SK-N-SH (cell line): ENCODE data around the gene GABRE. TPM values are rescaled to one million over a fixed set of nuclear protein-coding genes. Genes with fewer than 3 reads are reported as not detected.
A peak's percentile ranks its signal among the peaks of the same experiment; 100 is the strongest.

Experiments
- CTCF ChIA-PET: fragments of 300-600, 350-600 bp; formaldehyde crosslinking; extraction: SDS; loops from one replicate; lab custom pipeline; 2021; lab: Yijun Ruan, JAX
- POLR2A ChIA-PET: fragments of 350-600 bp; sonication (Branson Sonifier 250); formaldehyde crosslinking; extraction: SDS; loops from one replicate; lab custom pipeline; 2020; ENCODE audit warnings: antibody characterized with exemption, inconsistent platforms; lab: Yijun Ruan, JAX
- DNase-seq: peaks from one replicate; pipeline ENCODE4 v3.0.0; 2012
- H2AFZ ChIP-seq: fragments of 200-600 bp; sonication (generic); 2 replicates; pipeline ENCODE4 v1.8.1; 2016; ENCODE audit warnings: antibody characterized with exemption, mild to moderate bottlenecking, low read depth
- H3F3A ChIP-seq: fragments of 200-600 bp; sonication (generic); replicated peaks from 2 replicates; pipeline ENCODE3; 2016; ENCODE audit warnings: antibody characterized with exemption, mild to moderate bottlenecking; ENCODE audit not compliant: insufficient read depth
- H3K27ac ChIP-seq, 2 experiments: fragments of 200-500 bp in 1 of 2; fragments of 200-600 bp in 1 of 2; sonication (Bioruptor generic) in 1 of 2; sonication (generic), shearing (Covaris generic) in 1 of 2; 2 replicates each; pipeline versions ENCODE4 v1.5.1 to v1.6.1; 2014 to 2016; ENCODE audit warnings: low read depth in 2 of 2, inconsistent platforms in 1 of 2, low read length in 1 of 2, mild to moderate bottlenecking in 1 of 2, mixed read lengths in 1 of 2
- H3K27me3 ChIP-seq: fragments of 200-600 bp; sonication (generic), shearing (Covaris generic); 2 replicates; pipeline ENCODE4 v1.6.1; 2016; ENCODE audit warnings: mixed run types; ENCODE audit not compliant: insufficient read depth
- H3K36me3 ChIP-seq, 2 experiments: fragments of 200-500 bp in 1 of 2; fragments of 200-600 bp in 1 of 2; sonication (Bioruptor generic) in 1 of 2; sonication (generic) in 1 of 2; replicated peaks in 1 of 2; 2 replicates each; pipeline versions ENCODE3 to v1.5.1; 2014 to 2016; ENCODE audit warnings: low read length in 1 of 2, mild to moderate bottlenecking in 1 of 2; ENCODE audit not compliant: insufficient read depth in 2 of 2, control insufficient read depth in 1 of 2
- H3K4me1 ChIP-seq, 2 experiments: fragments of 200-500 bp in 1 of 2; fragments of 200-600 bp in 1 of 2; sonication (Bioruptor generic) in 1 of 2; sonication (generic), shearing (Covaris generic) in 1 of 2; 2 replicates each; pipeline versions ENCODE4 v1.5.1 to v1.6.1; 2014 to 2016; ENCODE audit warnings: low read depth in 1 of 2, low read length in 1 of 2, mixed run types in 1 of 2; ENCODE audit not compliant: insufficient read depth in 2 of 2, control insufficient read depth in 1 of 2
- H3K4me2 ChIP-seq: fragments of 200-600 bp; sonication (generic), shearing (Covaris generic); 2 replicates; pipeline ENCODE4 v1.6.1; 2017; ENCODE audit warnings: mixed run types
- H3K4me3 ChIP-seq, 2 experiments: fragments of 200-500 bp in 1 of 2; fragments of 200-600 bp in 1 of 2; sonication (Bioruptor generic) in 1 of 2; sonication (generic), shearing (Covaris generic) in 1 of 2; 2 replicates each; pipeline versions ENCODE4 v1.5.1 to v1.8.1; 2014 to 2016; ENCODE audit warnings: low read depth in 2 of 2, inconsistent platforms in 1 of 2, low read length in 1 of 2, mild to moderate bottlenecking in 1 of 2, mixed read lengths in 1 of 2, moderate library complexity in 1 of 2
- H3K79me2 ChIP-seq: fragments of 200-600 bp; sonication (generic); 2 replicates; pipeline ENCODE4 v1.8.1; 2017; ENCODE audit warnings: mild to moderate bottlenecking; ENCODE audit not compliant: insufficient read depth
- H3K9ac ChIP-seq: fragments of 200-600 bp; sonication (generic); 2 replicates; pipeline ENCODE4 v1.6.1; 2017; ENCODE audit warnings: mixed run types
- H3K9me2 ChIP-seq: fragments of 200-600 bp; sonication (generic); 2 replicates; pipeline ENCODE4 v1.6.1; 2017; ENCODE audit warnings: mixed run types
- H3K9me3 ChIP-seq: fragments of 200-600 bp; sonication (generic); 2 replicates; pipeline ENCODE4 v1.6.1; 2017; ENCODE audit warnings: mixed run types, mild to moderate bottlenecking, moderate library complexity
- H4K20me1 ChIP-seq: fragments of 200-600 bp; sonication (generic); 2 replicates; pipeline ENCODE4 v1.6.1; 2017; ENCODE audit warnings: mild to moderate bottlenecking, mixed run types; ENCODE audit not compliant: insufficient read depth
- ELF1 ChIP-seq: IDR thresholded peaks from 2 replicates; pipeline ENCODE4 v1.4.0; 2012
- EP300 ChIP-seq, 2 experiments: IDR thresholded peaks; 2 replicates each; pipeline versions ENCODE4 v1.4.0 to v1.6.1; 2012; ENCODE audit warnings: borderline replicate concordance in 1 of 2, low read depth in 1 of 2, low read length in 1 of 2
- EZH2phosphoT487 ChIP-seq: fragments of 200-600 bp; sonication (generic); IDR thresholded peaks from 2 replicates; pipeline ENCODE4 v1.6.1; 2017; ENCODE audit warnings: low read depth, mixed run types, mild to moderate bottlenecking, antibody characterized with exemption, moderate library complexity, borderline replicate concordance
- GABPA ChIP-seq: IDR thresholded peaks from 2 replicates; pipeline ENCODE4 v1.4.0; 2012; ENCODE audit warnings: low read depth, mild to moderate bottlenecking
- GATA2 ChIP-seq: sonication (generic); formaldehyde crosslinking; IDR thresholded peaks from 2 replicates; pipeline ENCODE4 v1.5.0; 2020; ENCODE audit warnings: mild to moderate bottlenecking, missing genetic modification reagents
- JUND ChIP-seq: IDR thresholded peaks from 2 replicates; pipeline ENCODE4 v1.4.0; 2012
- MXI1 ChIP-seq: IDR thresholded peaks from 2 replicates; pipeline ENCODE4 v1.6.1; 2012; ENCODE audit warnings: mild to moderate bottlenecking, low read depth, low read length, improper control_type of control experiment
- NFIC ChIP-seq: IDR thresholded peaks from 2 replicates; pipeline ENCODE4 v1.4.0; 2012; ENCODE audit warnings: borderline replicate concordance
- NRF1 ChIP-seq: IDR thresholded peaks from 2 replicates; pipeline ENCODE4 v1.6.1; 2012; ENCODE audit warnings: low read depth, mild to moderate bottlenecking, low read length
- POLR2AphosphoS5 ChIP-seq: IDR thresholded peaks from 2 replicates; pipeline ENCODE4 v1.6.1; 2012; ENCODE audit warnings: low read depth, low read length
- RAD21 ChIP-seq: IDR thresholded peaks from 2 replicates; pipeline ENCODE4 v1.6.1; 2012; ENCODE audit warnings: mild to moderate bottlenecking, low read length
- RFX5 ChIP-seq: IDR thresholded peaks from 2 replicates; pipeline ENCODE4 v1.6.1; 2012; ENCODE audit warnings: mild to moderate bottlenecking, improper control_type of control experiment, low read length
- RXRA ChIP-seq: IDR thresholded peaks from 2 replicates; pipeline ENCODE4 v1.4.0; 2012; ENCODE audit warnings: low read depth, mild to moderate bottlenecking, borderline replicate concordance
- SMC3 ChIP-seq: IDR thresholded peaks from 2 replicates; pipeline ENCODE4 v1.6.1; 2012; ENCODE audit warnings: low read depth, low read length, improper control_type of control experiment
- TCF12 ChIP-seq: IDR thresholded peaks from 2 replicates; pipeline ENCODE4 v1.4.0; 2012
- TEAD4 ChIP-seq: IDR thresholded peaks from 2 replicates; pipeline ENCODE4 v1.4.0; 2012; ENCODE audit warnings: mild to moderate bottlenecking, borderline replicate concordance; ENCODE audit not compliant: insufficient read depth
- WGBS: methylation state at CpG from one replicate; pipeline ENCODE4 v1.1.6; 2017; ENCODE audit warnings: low lambda C conversion rate; 5-methylcytosine and 5-hydroxymethylcytosine counted together
- polyA plus RNA-seq, 3 experiments: library from polyadenylated mRNA; depleted of rRNA; stranded (reverse); fragments of >200 nt; gene quantifications; 2 replicates each; pipeline ENCODE4 v1.2.3, GENCODE V29; 2012
- TF ChIP-seq, protein P1 (sequence below): IDR thresholded peaks from 2 replicates; pipeline ENCODE4 v1.4.0; 2012; ENCODE audit warnings: low read depth
- TF ChIP-seq, protein P2 (sequence below): fragments of 150-350 bp; IDR thresholded peaks from 2 replicates; pipeline ENCODE4 v1.6.1; 2016; ENCODE audit warnings: mild to moderate bottlenecking, low read depth, low read length
- TF ChIP-seq, protein P3 (sequence below): IDR thresholded peaks from 2 replicates; pipeline ENCODE4; 2012

GABRE gene
- polyA plus RNA-seq, 1 of the 3 experiments (the other 2 are of a cell fraction): 8.1 TPM

DNA sequence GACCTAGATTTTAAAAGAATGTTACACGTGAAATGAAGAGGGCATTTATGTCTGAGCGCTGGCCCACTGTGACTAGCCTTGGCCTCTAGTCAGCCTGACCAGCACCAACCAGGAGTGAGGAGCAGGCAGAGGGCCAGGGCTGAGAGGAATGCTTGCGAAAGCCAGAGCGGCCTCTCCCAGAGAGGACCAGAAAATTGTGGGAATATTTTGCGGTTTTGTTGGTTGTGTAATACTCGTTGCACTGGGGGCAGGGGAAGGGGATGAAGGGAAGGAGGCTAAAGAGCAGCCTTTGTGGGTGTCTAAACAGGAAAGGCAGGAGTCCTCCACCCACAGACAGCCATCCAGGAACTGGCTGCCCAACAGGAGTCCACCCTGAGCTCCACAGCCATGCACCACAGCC, 3.8 kb downstream of the GABRE start:
- 7% methylated on average over 6 of the region's 6 CpGs for WGBS
- no peaks in the 10 kb centered on the region for H3K9me2 ChIP-seq
- H3K9ac ChIP-seq: no peak overlapping the region; the same call in 1 of the 2 replicates
- peaks cover 0 to 6% of the 10 kb centered on the region in 2 experiments; a peak in 2 of 4 replicates for H3K4me1 ChIP-seq
- H3K9me3 ChIP-seq: no peaks in the 10 kb centered on the region
- peaks cover 5% of the 10 kb centered on the region for H3F3A ChIP-seq
- H3K4me2 ChIP-seq: peak overlapping the region; percentile 67
- H3K36me3 ChIP-seq: peaks cover 2 to 11% of the 10 kb centered on the region in 2 experiments
- H3K4me3 ChIP-seq: 0 out of 4 replicates have a peak overlapping the region, but pooled peaks of 1 of the 2 experiments have one; percentile 20
- no peak overlapping the region for H2AFZ ChIP-seq
- peaks cover 8% of the 10 kb centered on the region; the same call in 1 of the 2 replicates for H3K27me3 ChIP-seq
- DNase-seq: no peak
- H3K79me2 ChIP-seq: peaks cover 30% of the 10 kb centered on the region
- no peaks in the 10 kb centered on the region for H4K20me1 ChIP-seq
- ChIA-PET CTCF (interaction anchor here (1.0 kb wide), 1 partner anchor 217 kb away, joined by 3 read pairs; no protein-coding TSS in a partner anchor), POLR2A (no interaction called here)
- peak overlapping the region; percentile 22 to 68; a peak in 3 of 4 replicates for H3K27ac ChIP-seq
- no peak for TF ChIP-seq GABPA
- peak; percentile 51; the same call in 1 of the 2 replicates for TF ChIP-seq JUND
- TF ChIP-seq SMC3: no peak
- TF ChIP-seq NRF1: no peak
- TF ChIP-seq, protein P1, sequence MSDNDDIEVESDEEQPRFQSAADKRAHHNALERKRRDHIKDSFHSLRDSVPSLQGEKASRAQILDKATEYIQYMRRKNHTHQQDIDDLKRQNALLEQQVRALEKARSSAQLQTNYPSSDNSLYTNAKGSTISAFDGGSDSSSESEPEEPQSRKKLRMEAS: peak; percentile 48
- TF ChIP-seq, protein P2, sequence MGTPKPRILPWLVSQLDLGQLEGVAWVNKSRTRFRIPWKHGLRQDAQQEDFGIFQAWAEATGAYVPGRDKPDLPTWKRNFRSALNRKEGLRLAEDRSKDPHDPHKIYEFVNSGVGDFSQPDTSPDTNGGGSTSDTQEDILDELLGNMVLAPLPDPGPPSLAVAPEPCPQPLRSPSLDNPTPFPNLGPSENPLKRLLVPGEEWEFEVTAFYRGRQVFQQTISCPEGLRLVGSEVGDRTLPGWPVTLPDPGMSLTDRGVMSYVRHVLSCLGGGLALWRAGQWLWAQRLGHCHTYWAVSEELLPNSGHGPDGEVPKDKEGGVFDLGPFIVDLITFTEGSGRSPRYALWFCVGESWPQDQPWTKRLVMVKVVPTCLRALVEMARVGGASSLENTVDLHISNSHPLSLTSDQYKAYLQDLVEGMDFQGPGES: no peak
- TF ChIP-seq EZH2phosphoT487: no peak
- peak in 1 of 2 experiments; percentile 81; a peak in 1 of 4 replicates for TF ChIP-seq EP300 (IDR thresholded peaks at IDR 0.05; ENCODE audit: borderline replicate concordance in 1 of 2, low read depth in 1 of 2, low read length in 1 of 2)
- no peak for TF ChIP-seq GATA2
- TF ChIP-seq MXI1: no peak
- peak; percentile 79 for TF ChIP-seq NFIC
- TF ChIP-seq, protein P3, sequence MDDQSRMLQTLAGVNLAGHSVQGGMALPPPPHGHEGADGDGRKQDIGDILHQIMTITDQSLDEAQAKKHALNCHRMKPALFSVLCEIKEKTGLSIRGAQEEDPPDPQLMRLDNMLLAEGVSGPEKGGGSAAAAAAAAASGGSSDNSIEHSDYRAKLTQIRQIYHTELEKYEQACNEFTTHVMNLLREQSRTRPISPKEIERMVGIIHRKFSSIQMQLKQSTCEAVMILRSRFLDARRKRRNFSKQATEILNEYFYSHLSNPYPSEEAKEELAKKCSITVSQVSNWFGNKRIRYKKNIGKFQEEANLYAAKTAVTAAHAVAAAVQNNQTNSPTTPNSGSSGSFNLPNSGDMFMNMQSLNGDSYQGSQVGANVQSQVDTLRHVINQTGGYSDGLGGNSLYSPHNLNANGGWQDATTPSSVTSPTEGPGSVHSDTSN: peak; percentile 13; the same call in 1 of the 2 replicates
- TF ChIP-seq TEAD4: peak; percentile 82; the same call in 1 of the 2 replicates
- 0 out of 2 replicates have a peak, but pooled peaks have one; percentile 27 for TF ChIP-seq POLR2AphosphoS5
- TF ChIP-seq RAD21: no peak
- no peak for TF ChIP-seq ELF1
- no peak for TF ChIP-seq RFX5
- TF ChIP-seq TCF12: peak; percentile 75
- peak; percentile 63; the same call in 1 of the 2 replicates for TF ChIP-seq RXRA
